ENCODE data around the gene XPC. TPM values are rescaled to one million over a fixed set of nuclear protein-coding genes. Genes with fewer than 3 reads are reported as not detected.

XPC gene
- total and polyA plus RNA-seq, 2 of the 8 experiments (the other 6 are each of a cell fraction or from before 2014, with no cell fraction given) = 8.8 to 27.3 TPM

DNA sequence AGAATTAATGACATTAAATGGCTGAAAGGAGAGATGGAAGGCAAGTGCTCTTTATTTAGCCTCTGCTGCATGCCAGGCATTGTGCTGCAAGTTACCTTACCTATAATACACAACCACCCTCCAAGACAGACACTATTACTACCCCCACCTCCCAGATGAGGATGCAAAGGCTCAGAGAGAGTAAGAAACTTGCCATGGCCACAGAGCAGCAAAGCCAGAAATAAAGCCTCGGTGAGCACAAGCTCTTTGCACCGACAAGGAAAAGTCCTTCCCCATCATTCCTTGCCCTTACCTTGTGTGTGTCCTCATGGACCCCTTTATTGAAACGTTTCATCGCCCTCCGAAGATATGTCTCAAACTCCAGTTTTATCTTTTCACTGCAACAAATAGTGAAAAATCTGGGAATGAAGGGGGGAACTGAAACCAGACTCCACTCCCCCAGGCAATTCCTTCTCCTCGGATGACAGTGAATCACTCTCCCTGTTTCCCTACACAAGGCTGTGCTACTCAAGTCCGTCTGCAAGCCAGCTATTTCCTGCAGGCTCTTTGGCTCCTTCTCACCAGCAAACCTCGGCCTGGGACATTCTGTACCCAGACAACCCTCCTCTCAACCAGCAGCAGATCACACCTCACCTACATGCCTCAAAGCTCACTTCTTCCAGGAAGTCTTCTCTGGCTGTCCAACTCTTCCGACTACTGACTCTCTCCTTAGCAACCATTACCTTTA lies 11.4 kb downstream of the XPC start (continued):
- TF ChIP-seq, protein P1, sequence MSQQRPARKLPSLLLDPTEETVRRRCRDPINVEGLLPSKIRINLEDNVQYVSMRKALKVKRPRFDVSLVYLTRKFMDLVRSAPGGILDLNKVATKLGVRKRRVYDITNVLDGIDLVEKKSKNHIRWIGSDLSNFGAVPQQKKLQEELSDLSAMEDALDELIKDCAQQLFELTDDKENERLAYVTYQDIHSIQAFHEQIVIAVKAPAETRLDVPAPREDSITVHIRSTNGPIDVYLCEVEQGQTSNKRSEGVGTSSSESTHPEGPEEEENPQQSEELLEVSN (IDR thresholded peaks at IDR 0.05) = no peak

Measured in H1 (cell line).